ENCODE data around the gene FXN.
A peak's percentile ranks its signal among the peaks of the same experiment; 100 is the strongest.

The FXN gene

GRCh38 chr9:68995776-68996175 lies 39.8 kb upstream of the FXN start:
- H3K4me2 ChIP-seq (ENCODE audit: low read length), result no peak overlapping the region
- H3K27ac ChIP-seq (ENCODE audit: low read depth, low read length, poor library complexity, severe bottlenecking), result no peak overlapping the region
- H2AFZ ChIP-seq (ENCODE audit: low read length), result no peak overlapping the region
- no peaks in the 10 kb centered on the region for H3K27me3 ChIP-seq (ENCODE audit: insufficient read depth, low read length)
- H3K36me3 ChIP-seq (ENCODE audit: insufficient read depth, low read length), result no peaks in the 10 kb centered on the region
- H3K9me2 ChIP-seq (ENCODE audit: low read depth, low read length), result no peaks in the 10 kb centered on the region
- peaks cover 9% of the 10 kb centered on the region for H3K4me1 ChIP-seq (ENCODE audit: insufficient read depth, low read length, severe bottlenecking)
- no peak overlapping the region for H3K4me3 ChIP-seq (ENCODE audit: low read depth, low read length, poor library complexity, severe bottlenecking)
- H4K20me1 ChIP-seq (ENCODE audit: insufficient read depth, low read length), result no peaks in the 10 kb centered on the region
- H3F3A ChIP-seq (ENCODE audit: insufficient read depth, low read length), result no peaks in the 10 kb centered on the region
- H3K9ac ChIP-seq (ENCODE audit: low read length), result no peak overlapping the region
- H3K9me3 ChIP-seq (ENCODE audit: low read length), result no peaks in the 10 kb centered on the region
- TF ChIP-seq CTCF (IDR thresholded peaks at IDR 0.05; ENCODE audit: low read length), result no peak
- no peak for TF ChIP-seq EZH2 (IDR thresholded peaks at IDR 0.05; ENCODE audit: borderline replicate concordance, low read length)
- no peaks in the 10 kb centered on the region for H3K79me2 ChIP-seq (ENCODE audit: insufficient read depth, low read length)

- TF ChIP-seq CTCF (IDR thresholded peaks at IDR 0.05; ENCODE audit: low read length) (no peak), EZH2 (IDR thresholded peaks at IDR 0.05; ENCODE audit: borderline replicate concordance, low read length) (no peak)
- no peak overlapping the region for H2AFZ ChIP-seq (ENCODE audit: low read length)
- no peak overlapping the region for H3K9ac ChIP-seq (ENCODE audit: low read length)
Observed at GRCh38 chr9:68996462-68996861, 39.1 kb upstream of the FXN start.

GRCh38 chr9:68997666-68998065 lies 37.9 kb upstream of the FXN start:
- H3K4me3 ChIP-seq (ENCODE audit: low read depth, low read length, poor library complexity, severe bottlenecking), result no peak overlapping the region
- H3K27ac ChIP-seq (ENCODE audit: low read depth, low read length, poor library complexity, severe bottlenecking), result no peak overlapping the region

More at GRCh38 chr9:68996462-68996861, 39.1 kb upstream of the FXN start:
- H3K4me2 ChIP-seq (ENCODE audit: low read length), result 0 out of 2 replicates have a peak overlapping the region, but pooled peaks have one; percentile 5
- H3K4me1 ChIP-seq (ENCODE audit: insufficient read depth, low read length, severe bottlenecking), result peaks cover 9% of the 10 kb centered on the region
- no peak overlapping the region for H3K4me3 ChIP-seq (ENCODE audit: low read depth, low read length, poor library complexity, severe bottlenecking)
- no peaks in the 10 kb centered on the region for H3K9me3 ChIP-seq (ENCODE audit: low read length)
- no peak overlapping the region for H3K27ac ChIP-seq (ENCODE audit: low read depth, low read length, poor library complexity, severe bottlenecking)
- H4K20me1 ChIP-seq (ENCODE audit: insufficient read depth, low read length), result no peaks in the 10 kb centered on the region
- no peaks in the 10 kb centered on the region for H3F3A ChIP-seq (ENCODE audit: insufficient read depth, low read length)
- H3K27me3 ChIP-seq (ENCODE audit: insufficient read depth, low read length), result no peaks in the 10 kb centered on the region
- no peaks in the 10 kb centered on the region for H3K36me3 ChIP-seq (ENCODE audit: insufficient read depth, low read length)
- no peaks in the 10 kb centered on the region for H3K9me2 ChIP-seq (ENCODE audit: low read depth, low read length)
- no peaks in the 10 kb centered on the region for H3K79me2 ChIP-seq (ENCODE audit: insufficient read depth, low read length)

More at GRCh38 chr9:68997666-68998065, 37.9 kb upstream of the FXN start:
- no peaks in the 10 kb centered on the region for H3K36me3 ChIP-seq (ENCODE audit: insufficient read depth, low read length)
- no peak for TF ChIP-seq EZH2 (IDR thresholded peaks at IDR 0.05; ENCODE audit: borderline replicate concordance, low read length)
- TF ChIP-seq CTCF (IDR thresholded peaks at IDR 0.05; ENCODE audit: low read length), result no peak
- H3K4me2 ChIP-seq (ENCODE audit: low read length), result no peak overlapping the region
- no peaks in the 10 kb centered on the region for H4K20me1 ChIP-seq (ENCODE audit: insufficient read depth, low read length)
- H3K9me3 ChIP-seq (ENCODE audit: low read length), result no peaks in the 10 kb centered on the region
- H3K4me1 ChIP-seq (ENCODE audit: insufficient read depth, low read length, severe bottlenecking), result peaks cover 9% of the 10 kb centered on the region
- H3F3A ChIP-seq (ENCODE audit: insufficient read depth, low read length), result no peaks in the 10 kb centered on the region
- no peaks in the 10 kb centered on the region for H3K9me2 ChIP-seq (ENCODE audit: low read depth, low read length)
- no peaks in the 10 kb centered on the region for H3K27me3 ChIP-seq (ENCODE audit: insufficient read depth, low read length)
- H2AFZ ChIP-seq (ENCODE audit: low read length), result no peak overlapping the region
- H3K9ac ChIP-seq (ENCODE audit: low read length), result no peak overlapping the region
- no peaks in the 10 kb centered on the region for H3K79me2 ChIP-seq (ENCODE audit: insufficient read depth, low read length)
